Epithelial cell of proximal tubule (primary cell): ENCODE results near the gene ABLIM2. TPM values are rescaled to one million over a fixed set of nuclear protein-coding genes. Genes with fewer than 3 reads are reported as not detected.

Experiments
- DNase-seq: peaks from one replicate; pipeline ENCODE4 v3.0.0-alpha.2; 2011; ENCODE audit warnings: low read depth
- H3K4me3 ChIP-seq: 2 replicates; pipeline ENCODE4 v1.5.1; 2011; ENCODE audit warnings: low read depth, mild to moderate bottlenecking, low read length
- total RNA-seq: library from RNA; depleted of rRNA; stranded (reverse); fragments of >200 nt; gene quantifications from 2 replicates; pipeline ENCODE4 v1.2.3, GENCODE V29; 2015
- TF ChIP-seq, protein P1 (sequence below): conservative IDR thresholded peaks from 2 replicates; pipeline ENCODE4 v1.5.1; 2012; ENCODE audit warnings: low read depth, mild to moderate bottlenecking, low read length

The ABLIM2 gene
- total RNA-seq, 1 donor from 2014 or later: 1.0 TPM

DNA sequence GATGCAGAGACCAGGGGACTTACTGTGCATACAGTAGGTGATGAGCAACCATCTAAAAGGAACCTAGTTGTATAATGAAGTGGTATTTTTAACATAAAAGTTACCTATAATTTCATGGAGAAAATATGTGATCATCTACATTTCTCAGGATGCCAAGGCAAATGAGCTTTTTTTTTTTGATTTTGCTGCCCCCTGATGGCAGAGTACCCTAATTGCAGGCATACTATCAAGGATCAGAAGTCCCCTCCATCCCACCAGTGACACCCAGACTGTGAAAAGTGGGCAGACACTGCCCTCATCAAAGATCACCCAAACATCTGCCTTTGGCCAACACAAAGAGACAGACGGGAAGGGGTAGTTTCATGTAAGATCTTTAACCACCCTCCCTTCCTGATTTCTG, 9.6 kb upstream of the ABLIM2 start:
- H3K4me3 ChIP-seq: no peak overlapping the region
- no peak for DNase-seq
- TF ChIP-seq, protein P1, sequence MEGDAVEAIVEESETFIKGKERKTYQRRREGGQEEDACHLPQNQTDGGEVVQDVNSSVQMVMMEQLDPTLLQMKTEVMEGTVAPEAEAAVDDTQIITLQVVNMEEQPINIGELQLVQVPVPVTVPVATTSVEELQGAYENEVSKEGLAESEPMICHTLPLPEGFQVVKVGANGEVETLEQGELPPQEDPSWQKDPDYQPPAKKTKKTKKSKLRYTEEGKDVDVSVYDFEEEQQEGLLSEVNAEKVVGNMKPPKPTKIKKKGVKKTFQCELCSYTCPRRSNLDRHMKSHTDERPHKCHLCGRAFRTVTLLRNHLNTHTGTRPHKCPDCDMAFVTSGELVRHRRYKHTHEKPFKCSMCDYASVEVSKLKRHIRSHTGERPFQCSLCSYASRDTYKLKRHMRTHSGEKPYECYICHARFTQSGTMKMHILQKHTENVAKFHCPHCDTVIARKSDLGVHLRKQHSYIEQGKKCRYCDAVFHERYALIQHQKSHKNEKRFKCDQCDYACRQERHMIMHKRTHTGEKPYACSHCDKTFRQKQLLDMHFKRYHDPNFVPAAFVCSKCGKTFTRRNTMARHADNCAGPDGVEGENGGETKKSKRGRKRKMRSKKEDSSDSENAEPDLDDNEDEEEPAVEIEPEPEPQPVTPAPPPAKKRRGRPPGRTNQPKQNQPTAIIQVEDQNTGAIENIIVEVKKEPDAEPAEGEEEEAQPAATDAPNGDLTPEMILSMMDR: peak; percentile 52

DNA sequence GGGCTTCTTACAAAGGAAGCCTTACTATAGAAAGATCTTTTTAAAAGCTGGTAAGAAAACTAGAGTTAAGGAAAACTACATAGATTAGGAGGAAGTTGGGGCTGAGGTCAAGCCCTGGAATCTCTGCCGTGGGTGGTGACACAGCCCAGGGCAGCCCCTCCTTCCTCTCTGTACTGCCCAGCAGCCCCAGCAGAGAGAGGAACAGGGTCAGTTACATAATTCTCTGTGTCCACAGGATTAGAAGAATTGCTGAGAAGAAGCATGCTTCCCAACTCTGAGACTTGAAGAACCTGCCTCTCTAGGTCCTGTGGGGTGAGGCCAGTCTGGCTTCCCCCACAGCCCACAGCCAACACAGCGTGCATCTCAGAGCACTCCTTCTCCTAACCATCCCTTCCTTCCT, 9.2 kb upstream of the ABLIM2 start:
- H3K4me3 ChIP-seq: no peak overlapping the region
- TF ChIP-seq, protein P1: no peak
- DNase-seq: no peak

- TF ChIP-seq, protein P1: no peak
- H3K4me3 ChIP-seq: no peak overlapping the region
- no peak for DNase-seq
Measured at GRCh38 chr4:8167291-8167690, 8.7 kb upstream of the ABLIM2 start.

GRCh38 chr4:8165374-8165896, 6.8 kb upstream of the ABLIM2 start:
- no peak overlapping the region for H3K4me3 ChIP-seq
- TF ChIP-seq, protein P1: no peak
- no peak for DNase-seq

- H3K4me3 ChIP-seq: no peak overlapping the region
- DNase-seq: no peak
- TF ChIP-seq, protein P1: no peak
Measured at GRCh38 chr4:8164687-8165086, 6.1 kb upstream of the ABLIM2 start.

GRCh38 chr4:8164194-8164565, 5.6 kb upstream of the ABLIM2 start:
- TF ChIP-seq, protein P1: no peak
- no peak overlapping the region for H3K4me3 ChIP-seq
- DNase-seq: no peak

GRCh38 chr4:8163436-8164193, 5.0 kb upstream of the ABLIM2 start:
- TF ChIP-seq, protein P1: no peak
- H3K4me3 ChIP-seq: no peak overlapping the region

More at GRCh38 chr4:8163436-8164193, 5.0 kb upstream of the ABLIM2 start:
- DNase-seq: no peak
